HL-60 (cell line): ENCODE measurements around the gene EXOC4.

Experiments used
- DNase-seq, 2 experiments: peaks; one replicate each; pipeline ENCODE4 v3.0.0-alpha.2; 2010 to 2020; ENCODE audit warnings: low read depth in 1 of 2, low spot score in 1 of 2
- H3K27ac ChIP-seq: fragments of 250-450 bp; sonication (Bioruptor Pico); replicated peaks from 2 replicates; pipeline ENCODE4 v1.5.1; 2020; ENCODE audit warnings: mild to moderate bottlenecking, moderate library complexity
- H3K27me3 ChIP-seq: fragments of 250-450 bp; sonication (Bioruptor Pico); 2 replicates; pipeline ENCODE4 v1.5.1; 2021; ENCODE audit warnings: mild to moderate bottlenecking, moderate library complexity; ENCODE audit not compliant: insufficient read depth, poor library complexity, severe bottlenecking
- H3K4me3 ChIP-seq: replicated peaks from 2 replicates; pipeline ENCODE4 v1.5.1; 2011; ENCODE audit warnings: mild to moderate bottlenecking, control low read depth, low read length; ENCODE audit not compliant: insufficient read depth
- CTCF ChIP-seq: IDR thresholded peaks from one replicate; pipeline ENCODE4 v1.5.1; 2011; ENCODE audit warnings: low read length, control low read depth, inconsistent platforms; ENCODE audit not compliant: insufficient read depth
- GABPA ChIP-seq: IDR thresholded peaks from 2 replicates; pipeline ENCODE4 v1.6.1; 2012; ENCODE audit warnings: low read depth
- POLR2AphosphoS5 ChIP-seq: IDR thresholded peaks from 2 replicates; pipeline ENCODE4 v1.6.1; 2012; ENCODE audit warnings: low read depth
- REST ChIP-seq: IDR thresholded peaks from 2 replicates; pipeline ENCODE4 v1.6.1; 2012; ENCODE audit warnings: low read depth; ENCODE audit not compliant: insufficient replicate concordance
- SPI1 ChIP-seq: IDR thresholded peaks from 2 replicates; pipeline ENCODE4 v1.6.1; 2012; ENCODE audit warnings: low read depth, mild to moderate bottlenecking, borderline replicate concordance

The EXOC4 gene

GRCh38 chr7:134009314-134010110, 756.6 kb downstream of the EXOC4 start:
- Histone ChIP-seq H3K4me3 (no peak overlapping the region), H3K27me3 (no peaks in the 10 kb centered on the region)
- TF ChIP-seq POLR2AphosphoS5 (no peak), REST (no peak), GABPA (no peak), CTCF (no peak), SPI1 (no peak)

GRCh38 chr7:134013249-134013648, 760.4 kb downstream of the EXOC4 start:
- TF ChIP-seq SPI1 = no peak
- no peak for TF ChIP-seq CTCF
- no peak for TF ChIP-seq POLR2AphosphoS5
- no peak for TF ChIP-seq REST
- TF ChIP-seq GABPA = no peak
- Histone ChIP-seq H3K27me3 (no peaks in the 10 kb centered on the region), H3K4me3 (no peak overlapping the region), H3K27ac (no peak overlapping the region)
- no peak for DNase-seq

More at GRCh38 chr7:134009314-134010110, 756.6 kb downstream of the EXOC4 start:
- no peak overlapping the region for H3K27ac ChIP-seq
- DNase-seq = no peak

- H3K4me3 ChIP-seq = no peak overlapping the region
- TF ChIP-seq CTCF (no peak), POLR2AphosphoS5 (no peak), GABPA (no peak), SPI1 (no peak), REST (no peak)
- no peaks in the 10 kb centered on the region for H3K27me3 ChIP-seq
- no peak for DNase-seq
- no peak overlapping the region for H3K27ac ChIP-seq
Measured at GRCh38 chr7:134014935-134015334, 762.1 kb downstream of the EXOC4 start.
